Measurements from ENCODE around the gene ALS2CL.

DNA sequence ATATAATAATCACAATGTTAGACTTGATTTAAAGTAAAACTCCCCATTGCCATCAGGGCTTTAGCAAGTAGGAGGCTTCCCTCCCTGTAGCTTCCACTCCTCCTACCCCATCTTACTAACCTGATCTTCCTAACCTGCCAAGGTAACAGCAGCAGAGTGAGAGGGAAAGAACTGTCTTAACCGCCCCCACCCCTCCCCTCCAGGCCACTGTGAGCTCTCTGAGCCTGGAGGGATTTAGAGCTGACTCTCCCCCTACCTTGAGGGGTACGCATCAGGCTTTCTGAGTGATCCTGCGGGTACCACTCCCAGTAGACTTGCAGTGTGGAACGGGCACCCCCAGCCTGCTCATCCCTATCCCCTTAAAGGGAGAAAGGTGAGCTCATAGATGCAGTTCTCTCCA is 35.6 kb upstream of the ALS2CL start:
- TF ChIP-seq CTCF (IDR thresholded peaks at IDR 0.05): no peak
- TF ChIP-seq POLR2A (IDR thresholded peaks at IDR 0.05): no peak

Measured in esophagus squamous epithelium (tissue), 4 donors.